ENCODE data around the gene PGLYRP4. TPM values are rescaled to one million over a fixed set of nuclear protein-coding genes. Genes with fewer than 3 reads are reported as not detected.
"Not testable (repeated sequence)": the region's sequence is repeated elsewhere in the genome, so short reads cannot be mapped to it uniquely, and the experiment has no call there.

Gene PGLYRP4
- total and polyA plus RNA-seq, 2 donors: 1.3 to 6.1 TPM

GRCh38 chr1:153352523-153352922, 3.9 kb upstream of the PGLYRP4 start:
- Histone ChIP-seq H3K27me3 (ENCODE audit: control insufficient read depth in 2 of 2, insufficient read depth in 1 of 2, low read length in 1 of 2) (no peaks in the 10 kb centered on the region), H3K27ac (ENCODE audit: low read depth in 1 of 2, low read length in 1 of 2) (no peak overlapping the region), H3K4me3 (ENCODE audit: low read length in 2 of 2) (no peak overlapping the region), H3K36me3 (ENCODE audit: control insufficient read depth in 2 of 2, insufficient read depth in 2 of 2, low read length in 1 of 2) (no peaks in the 10 kb centered on the region), H3K9me3 (ENCODE audit: control insufficient read depth in 2 of 2, insufficient read depth in 1 of 2, low read length in 1 of 2) (no peaks in the 10 kb centered on the region), H3K4me1 (ENCODE audit: control insufficient read depth in 2 of 2, insufficient read depth in 2 of 2, low read length in 2 of 2) (peaks cover 0 to 5% of the 10 kb centered on the region in 2 donors)
- under 1% methylated on average over 4 of the region's 4 CpGs for WGBS
- peak in 6 of 9 donors; percentile 29 to 64 (median 38) for DNase-seq (ENCODE audit: low read depth in 6 of 9, low spot score in 9 of 9)

DNA sequence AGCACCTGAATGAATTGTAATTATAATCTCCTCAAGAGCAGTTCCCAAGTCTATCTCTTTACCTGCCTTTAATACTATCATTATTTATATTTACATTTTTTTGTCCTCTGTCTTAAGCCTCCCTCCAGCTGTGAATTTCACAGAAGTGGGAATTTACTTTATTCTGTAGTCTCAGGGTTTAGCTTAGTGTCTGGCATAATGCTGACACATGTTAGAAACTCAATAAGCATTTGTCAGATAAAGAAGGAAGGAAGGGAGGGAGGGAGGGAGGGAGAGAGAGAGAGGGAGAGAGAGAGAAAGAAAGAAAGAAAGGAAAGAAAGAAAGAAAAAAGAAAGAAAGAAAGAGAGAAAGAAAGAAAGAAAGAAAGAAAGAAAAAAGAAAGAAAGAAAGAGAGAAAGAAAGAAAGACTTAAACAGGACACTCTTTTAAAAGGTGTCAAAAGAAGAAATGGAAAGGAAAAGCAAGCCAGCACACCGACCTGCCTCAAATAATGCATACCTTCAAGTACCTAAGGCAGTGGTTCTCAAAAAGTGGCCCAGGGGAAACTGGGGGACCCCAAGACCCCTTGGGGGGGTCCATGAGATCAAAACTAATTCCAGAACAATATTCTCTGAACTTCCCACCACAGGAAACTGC, 1.8 kb upstream of the PGLYRP4 start:
- 60% methylated on average over 1 of the region's 1 CpG for WGBS
- H3K9me3 ChIP-seq (ENCODE audit: control insufficient read depth in 2 of 2, insufficient read depth in 1 of 2, low read length in 1 of 2): no peaks in the 10 kb centered on the region
- H3K36me3 ChIP-seq (ENCODE audit: control insufficient read depth in 2 of 2, insufficient read depth in 2 of 2, low read length in 1 of 2): no peaks in the 10 kb centered on the region
- H3K4me3 ChIP-seq (ENCODE audit: low read length in 2 of 2): no peak overlapping the region
- no peak overlapping the region for H3K27ac ChIP-seq (ENCODE audit: low read depth in 1 of 2, low read length in 1 of 2)
- peaks cover 4 to 12% of the 10 kb centered on the region in 2 donors for H3K4me1 ChIP-seq (ENCODE audit: control insufficient read depth in 2 of 2, insufficient read depth in 2 of 2, low read length in 2 of 2)
- H3K27me3 ChIP-seq (ENCODE audit: control insufficient read depth in 2 of 2, insufficient read depth in 1 of 2, low read length in 1 of 2): no peaks in the 10 kb centered on the region
- DNase-seq (ENCODE audit: low read depth in 6 of 9, low spot score in 9 of 9): no peak

GRCh38 chr1:153349363-153350320, 1.0 kb upstream of the PGLYRP4 start:
- Histone ChIP-seq H3K36me3 (ENCODE audit: control insufficient read depth in 2 of 2, insufficient read depth in 2 of 2, low read length in 1 of 2) (no peaks in the 10 kb centered on the region), H3K27me3 (ENCODE audit: control insufficient read depth in 2 of 2, insufficient read depth in 1 of 2, low read length in 1 of 2) (no peaks in the 10 kb centered on the region), H3K4me1 (ENCODE audit: control insufficient read depth in 2 of 2, insufficient read depth in 2 of 2, low read length in 2 of 2) (peaks cover 4 to 20% of the 10 kb centered on the region in 2 donors), H3K27ac (ENCODE audit: low read depth in 1 of 2, low read length in 1 of 2) (no peak overlapping the region), H3K4me3 (ENCODE audit: low read length in 2 of 2) (no peak overlapping the region), H3K9me3 (ENCODE audit: control insufficient read depth in 2 of 2, insufficient read depth in 1 of 2, low read length in 1 of 2) (no peaks in the 10 kb centered on the region)
- WGBS: 85% methylated on average over 17 of the region's 17 CpGs
- no peak for DNase-seq (ENCODE audit: low read depth in 6 of 9, low spot score in 9 of 9)

GRCh38 chr1:153347856-153348255, 785 bp downstream of the PGLYRP4 start:
- Histone ChIP-seq H3K9me3 (ENCODE audit: control insufficient read depth in 2 of 2, insufficient read depth in 1 of 2, low read length in 1 of 2) (no peaks in the 10 kb centered on the region), H3K4me3 (ENCODE audit: low read length in 2 of 2) (no peak overlapping the region), H3K27me3 (ENCODE audit: control insufficient read depth in 2 of 2, insufficient read depth in 1 of 2, low read length in 1 of 2) (no peaks in the 10 kb centered on the region), H3K36me3 (ENCODE audit: control insufficient read depth in 2 of 2, insufficient read depth in 2 of 2, low read length in 1 of 2) (no peaks in the 10 kb centered on the region), H3K27ac (ENCODE audit: low read depth in 1 of 2, low read length in 1 of 2) (no peak overlapping the region), H3K4me1 (ENCODE audit: control insufficient read depth in 2 of 2, insufficient read depth in 2 of 2, low read length in 2 of 2) (peaks cover 4 to 36% of the 10 kb centered on the region in 2 donors)
- 80% methylated on average over 7 of the region's 7 CpGs for WGBS
- no peak for DNase-seq (ENCODE audit: low read depth in 6 of 9, low spot score in 9 of 9)

GRCh38 chr1:153347049-153347448, 1.6 kb downstream of the PGLYRP4 start:
- H3K4me3 ChIP-seq (ENCODE audit: low read length in 2 of 2); H3K27me3 ChIP-seq (ENCODE audit: control insufficient read depth in 2 of 2, insufficient read depth in 1 of 2, low read length in 1 of 2); H3K9me3 ChIP-seq (ENCODE audit: control insufficient read depth in 2 of 2, insufficient read depth in 1 of 2, low read length in 1 of 2); H3K36me3 ChIP-seq (ENCODE audit: control insufficient read depth in 2 of 2, insufficient read depth in 2 of 2, low read length in 1 of 2); H3K27ac ChIP-seq (ENCODE audit: low read depth in 1 of 2, low read length in 1 of 2); DNase-seq (ENCODE audit: low read depth in 6 of 9, low spot score in 9 of 9): not testable (repeated sequence)
- H3K4me1 ChIP-seq (ENCODE audit: control insufficient read depth in 2 of 2, insufficient read depth in 2 of 2, low read length in 2 of 2): peaks cover 4 to 36% of the 10 kb centered on the region in 2 donors
- WGBS: 90% methylated on average over 14 of the region's 14 CpGs

DNA sequence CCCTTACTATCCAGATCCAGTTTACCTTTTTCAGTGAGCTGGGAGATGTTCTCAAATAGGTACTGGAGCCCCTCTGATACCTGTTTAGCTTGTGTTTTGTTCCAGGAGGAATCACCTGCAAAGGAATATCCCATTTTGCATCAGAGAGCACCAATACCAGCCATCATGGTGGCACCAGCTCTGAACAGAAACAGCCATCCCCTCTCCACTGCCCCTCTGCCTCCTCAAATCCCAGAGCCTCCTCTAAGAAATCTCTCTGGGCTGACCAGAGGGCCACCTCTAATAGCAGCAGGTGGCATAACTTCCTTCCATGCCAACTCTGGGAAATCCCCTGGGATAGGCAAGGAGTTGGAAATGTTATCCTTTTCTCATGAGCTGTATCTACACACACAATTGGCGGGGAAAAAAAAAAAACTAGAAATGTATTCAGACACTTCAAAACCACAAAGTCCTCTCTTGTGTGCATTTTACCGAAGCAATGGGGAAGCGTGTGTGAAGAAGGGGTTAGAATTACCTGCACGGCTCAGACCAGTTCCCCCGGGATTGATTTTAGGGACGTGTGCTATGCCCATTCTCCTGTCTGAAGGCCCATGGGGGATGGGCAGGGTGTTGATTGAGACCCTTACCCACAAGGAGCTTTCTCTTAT, 2.4 kb downstream of the PGLYRP4 start:
- Histone ChIP-seq H3K4me3 (ENCODE audit: low read length in 2 of 2) (no peak overlapping the region), H3K4me1 (ENCODE audit: control insufficient read depth in 2 of 2, insufficient read depth in 2 of 2, low read length in 2 of 2) (peaks cover 4 to 36% of the 10 kb centered on the region in 2 donors), H3K36me3 (ENCODE audit: control insufficient read depth in 2 of 2, insufficient read depth in 2 of 2, low read length in 1 of 2) (no peaks in the 10 kb centered on the region), H3K27me3 (ENCODE audit: control insufficient read depth in 2 of 2, insufficient read depth in 1 of 2, low read length in 1 of 2) (no peaks in the 10 kb centered on the region), H3K27ac (ENCODE audit: low read depth in 1 of 2, low read length in 1 of 2) (no peak overlapping the region), H3K9me3 (ENCODE audit: control insufficient read depth in 2 of 2, insufficient read depth in 1 of 2, low read length in 1 of 2) (no peaks in the 10 kb centered on the region)
- WGBS: 6% methylated on average over 6 of the region's 6 CpGs
- peak in 1 of 9 donors; percentile 53 for DNase-seq (ENCODE audit: low read depth in 6 of 9, low spot score in 9 of 9)

DNA sequence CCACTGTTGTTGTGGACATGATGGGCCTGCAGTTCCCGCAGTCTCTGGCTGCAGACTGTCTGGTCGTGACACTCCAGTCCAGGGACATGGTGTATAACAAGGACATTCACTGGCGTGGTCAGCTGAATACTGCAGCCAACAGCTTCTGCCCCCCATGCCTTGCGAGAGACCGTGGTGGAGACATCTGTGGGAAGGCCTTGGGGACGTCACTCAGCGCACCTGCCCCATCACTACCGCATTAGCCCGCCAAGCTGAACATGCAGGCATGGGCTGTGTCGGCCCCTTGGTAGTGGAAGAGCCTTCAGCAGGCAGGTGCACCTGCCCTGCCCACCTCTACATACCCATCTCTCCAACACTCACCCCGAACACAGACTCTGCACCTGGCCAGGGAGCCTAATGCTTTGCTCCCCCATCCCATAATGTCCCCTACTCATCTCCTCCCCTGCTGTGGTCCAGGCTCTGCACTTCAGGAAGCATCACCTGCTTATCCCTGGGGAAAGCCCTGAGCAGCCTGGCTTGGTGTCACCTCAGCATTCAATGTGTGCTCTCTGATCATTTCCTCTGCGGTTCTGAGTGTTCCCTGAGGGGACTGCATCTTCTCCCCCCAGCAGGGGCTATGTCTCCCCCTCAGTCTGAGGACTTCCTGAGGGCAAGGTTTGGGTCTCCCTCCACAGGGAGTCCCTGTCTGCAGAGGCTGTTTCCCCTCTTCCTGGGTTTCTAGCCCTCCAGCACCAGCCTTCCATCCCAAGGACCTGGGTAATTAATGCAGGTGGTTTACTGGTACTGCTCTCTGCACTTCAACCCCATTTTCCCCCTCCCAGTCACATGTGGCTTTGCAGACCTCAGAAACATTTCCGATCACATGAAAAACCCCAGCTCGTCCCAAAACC, 3.2 kb downstream of the PGLYRP4 start:
- DNase-seq (ENCODE audit: low read depth in 6 of 9, low spot score in 9 of 9): peak in 2 of 9 donors; percentile 25 to 34
- H3K27ac ChIP-seq (ENCODE audit: low read depth in 1 of 2, low read length in 1 of 2): peak overlapping the region in 1 of 2 donors; percentile 30
- H3K36me3 ChIP-seq (ENCODE audit: control insufficient read depth in 2 of 2, insufficient read depth in 2 of 2, low read length in 1 of 2): no peaks in the 10 kb centered on the region
- 57% methylated on average over 14 of the region's 14 CpGs for WGBS
- no peaks in the 10 kb centered on the region for H3K9me3 ChIP-seq (ENCODE audit: control insufficient read depth in 2 of 2, insufficient read depth in 1 of 2, low read length in 1 of 2)
- H3K4me1 ChIP-seq (ENCODE audit: control insufficient read depth in 2 of 2, insufficient read depth in 2 of 2, low read length in 2 of 2): peaks cover 4 to 38% of the 10 kb centered on the region in 2 donors
- no peak overlapping the region for H3K4me3 ChIP-seq (ENCODE audit: low read length in 2 of 2)
- no peaks in the 10 kb centered on the region for H3K27me3 ChIP-seq (ENCODE audit: control insufficient read depth in 2 of 2, insufficient read depth in 1 of 2, low read length in 1 of 2)

DNA sequence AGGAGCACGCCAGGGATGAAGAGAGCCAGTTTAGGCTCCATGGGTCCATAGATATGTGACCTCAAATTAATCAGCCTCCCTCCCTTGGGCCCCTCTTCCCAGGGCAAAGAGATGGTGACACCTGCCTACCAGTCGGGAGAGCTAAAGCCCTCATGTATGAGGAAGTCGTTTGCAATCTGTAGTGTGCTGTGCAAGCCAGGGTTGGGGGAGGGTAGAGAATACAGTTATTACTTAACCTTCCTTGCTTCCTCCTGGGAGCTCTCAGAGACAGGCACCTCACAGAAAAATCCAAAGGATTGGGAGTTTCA, 4.0 kb downstream of the PGLYRP4 start:
- Histone ChIP-seq H3K4me3 (ENCODE audit: low read length in 2 of 2) (no peak overlapping the region), H3K36me3 (ENCODE audit: control insufficient read depth in 2 of 2, insufficient read depth in 2 of 2, low read length in 1 of 2) (no peaks in the 10 kb centered on the region), H3K9me3 (ENCODE audit: control insufficient read depth in 2 of 2, insufficient read depth in 1 of 2, low read length in 1 of 2) (no peaks in the 10 kb centered on the region), H3K27me3 (ENCODE audit: control insufficient read depth in 2 of 2, insufficient read depth in 1 of 2, low read length in 1 of 2) (no peaks in the 10 kb centered on the region), H3K27ac (ENCODE audit: low read depth in 1 of 2, low read length in 1 of 2) (peak overlapping the region in 1 of 2 donors; percentile 65), H3K4me1 (ENCODE audit: control insufficient read depth in 2 of 2, insufficient read depth in 2 of 2, low read length in 2 of 2) (peaks cover 7 to 42% of the 10 kb centered on the region in 2 donors)
- DNase-seq (ENCODE audit: low read depth in 6 of 9, low spot score in 9 of 9): peak in 1 of 9 donors; percentile 12
- WGBS: 33% methylated on average over 3 of the region's 3 CpGs
